Retinal pigment epithelial cell (primary cell): ENCODE results near the gene KLF7.

Experiments
- DNase-seq: peaks from one replicate; pipeline ENCODE4 v3.0.0-alpha.2; 2010; ENCODE audit warnings: low read depth
- H3K4me3 ChIP-seq: 2 replicates; pipeline ENCODE4 v1.5.1; 2011; ENCODE audit warnings: mild to moderate bottlenecking, low read length, control low read depth, moderate library complexity
- CTCF ChIP-seq: conservative IDR thresholded peaks from 2 replicates; pipeline ENCODE4 v1.5.1; 2011; ENCODE audit warnings: low read depth, low read length, control low read depth, inconsistent platforms

Gene KLF7

GRCh38 chr2:207167099-207167923, 1.6 kb upstream of the KLF7 start:
- TF ChIP-seq CTCF, result no peak
- DNase-seq, result no peak

GRCh38 chr2:207166349-207167098, 776 bp upstream of the KLF7 start:
- TF ChIP-seq CTCF, result no peak
- no peak for DNase-seq

More at GRCh38 chr2:207167099-207167923, 1.6 kb upstream of the KLF7 start:
- peak overlapping the region; percentile 63 for H3K4me3 ChIP-seq

GRCh38 chr2:207166039-207166348, 246 bp upstream of the KLF7 start:
- TF ChIP-seq CTCF, result no peak
- peak; percentile 98 for DNase-seq
- H3K4me3 ChIP-seq, result peak overlapping the region; percentile 92

More at GRCh38 chr2:207166349-207167098, 776 bp upstream of the KLF7 start:
- peak overlapping the region; percentile 63 for H3K4me3 ChIP-seq

GRCh38 chr2:207164006-207164831, 1.5 kb downstream of the KLF7 start:
- DNase-seq, result no peak
- H3K4me3 ChIP-seq, result peak overlapping the region; percentile 92
- no peak for TF ChIP-seq CTCF

- no peak for DNase-seq
- no peak for TF ChIP-seq CTCF
- H3K4me3 ChIP-seq, result peak overlapping the region; percentile 92
These were observed 2.1 kb downstream of the KLF7 start for GRCh38 chr2:207163756-207164005.

- peak; percentile 81 for DNase-seq
- peak overlapping the region; percentile 92 for H3K4me3 ChIP-seq
- TF ChIP-seq CTCF, result no peak
These were observed 2.5 kb downstream of the KLF7 start for GRCh38 chr2:207163053-207163755.
